Breast epithelium (tissue), 4 donors: ENCODE measurements around the gene C1QTNF1. TPM values are rescaled to one million over a fixed set of nuclear protein-coding genes. Genes with fewer than 3 reads are reported as not detected.

Experiments used
- DNase-seq, 2 donors: peaks; one replicate each; pipeline ENCODE4 v3.0.0-alpha.2; 2019; ENCODE audit warnings: low spot score in 2 of 2
- H3K27ac ChIP-seq, 2 donors: fragments of 200-600 bp; sonication (generic) in 1 of 2; one replicate each; pipeline ENCODE4 v1.5.1; 2016 to 2019; ENCODE audit warnings: mild to moderate bottlenecking in 1 of 2
- H3K27me3 ChIP-seq, 2 donors: fragments of 200-600 bp; sonication (generic) in 1 of 2; one replicate each; pipeline versions ENCODE4 v1.5.1 to v1.6.0; 2017 to 2019; ENCODE audit warnings: control low read depth in 1 of 2, mild to moderate bottlenecking in 1 of 2
- H3K36me3 ChIP-seq: fragments of 200-600 bp; one replicate; pipeline ENCODE4 v1.5.1; 2019
- H3K4me1 ChIP-seq, 2 donors: fragments of 200-600 bp; sonication (generic); one replicate each; pipeline ENCODE4 v1.5.1; 2016 to 2019; ENCODE audit warnings: control low read depth in 1 of 2
- H3K4me3 ChIP-seq, 3 donors: fragments of 200-600 bp; sonication (generic); 1 replicate in 2 of 3; 2 replicates in 1 of 3; pipeline ENCODE4 v1.5.1; 2016 to 2019; ENCODE audit warnings: mild to moderate bottlenecking in 3 of 3, moderate library complexity in 2 of 3
- H3K9me3 ChIP-seq, 2 donors: fragments of 200-600 bp; sonication (generic) in 1 of 2; one replicate each; pipeline ENCODE4 v1.5.1; 2016 to 2019; ENCODE audit warnings: control low read depth in 1 of 2
- POLR2A ChIP-seq: fragments of 450-650 bp; IDR thresholded peaks from one replicate; pipeline ENCODE4 v1.6.1; 2016; ENCODE audit warnings: antibody characterized with exemption, mild to moderate bottlenecking, moderate library complexity
- POLR2AphosphoS5 ChIP-seq, 3 donors: sonication (generic); formaldehyde crosslinking; IDR thresholded peaks; one replicate each; pipeline ENCODE4 v1.6.1; 2017; ENCODE audit warnings: antibody characterized with exemption in 3 of 3
- intact Hi-C: fragments of 100-400 bp; cut with DNase I; formaldehyde crosslinking; loops from one replicate; pipeline ENCODE4 v1.15.1; 2023; ENCODE audit warnings: low total_unique reads
- total RNA-seq, 3 donors: library from RNA; depleted of rRNA; stranded (reverse); fragments of >200 nt; gene quantifications; one replicate each; pipeline ENCODE4 v1.1.0, GENCODE V29; 2016
- TF ChIP-seq, protein P1 (sequence below), 3 donors: fragments of 450-650 bp; IDR thresholded peaks; one replicate each; pipeline ENCODE4 v1.5.1; 2016 to 2017; ENCODE audit warnings: antibody characterized with exemption in 3 of 3, mild to moderate bottlenecking in 3 of 3, moderate library complexity in 3 of 3

Gene C1QTNF1
- total RNA-seq, 3 donors from 2014 or later = 54.0 to 326 (median 61.9) TPM

DNA sequence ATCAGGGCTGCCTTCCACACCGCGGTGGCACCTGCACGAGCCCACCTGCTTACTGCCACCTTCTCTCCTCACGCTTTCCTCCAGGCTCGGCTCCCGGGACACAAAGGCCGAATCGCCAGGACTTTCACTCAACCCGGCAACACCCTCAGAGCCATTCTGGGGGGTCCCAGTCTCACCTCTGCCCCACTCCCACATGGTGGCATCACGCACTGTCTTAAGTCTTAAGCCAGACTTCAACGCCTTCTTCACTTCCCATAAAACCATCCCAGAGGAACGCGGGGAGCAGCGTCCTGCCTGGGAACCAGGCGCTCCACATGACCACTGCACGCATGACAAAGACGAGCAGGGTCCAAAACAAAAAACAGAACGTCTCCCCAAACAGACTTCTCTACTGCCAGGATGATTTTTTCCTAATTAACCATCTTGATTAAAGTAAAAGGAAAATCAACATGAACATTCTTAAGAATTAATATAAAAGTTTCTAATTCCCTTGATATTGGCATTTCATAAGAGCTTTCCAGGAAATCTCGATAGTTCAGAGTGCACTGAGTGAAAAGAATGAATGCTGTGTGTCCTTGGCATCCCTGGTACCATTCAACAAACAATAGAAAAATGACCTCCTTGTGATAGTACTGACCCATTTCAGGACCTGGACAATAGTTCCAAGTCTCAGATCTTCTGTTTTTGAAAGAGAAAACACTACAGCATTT, 17.0 kb upstream of the C1QTNF1 start:
- DNase-seq = peak in 1 of 2 donors; percentile 48
- Histone ChIP-seq H3K9me3 (no peaks in the 10 kb centered on the region), H3K36me3 (no peaks in the 10 kb centered on the region), H3K4me3 (no peak overlapping the region), H3K27ac (peak overlapping the region; percentile 89 to 96), H3K4me1 (peaks cover 17 to 21% of the 10 kb centered on the region in 2 donors), H3K27me3 (no peaks in the 10 kb centered on the region)
- TF ChIP-seq POLR2A (no peak), POLR2AphosphoS5 (IDR thresholded peaks at IDR 0.05) (no peak)
- TF ChIP-seq, protein P1, sequence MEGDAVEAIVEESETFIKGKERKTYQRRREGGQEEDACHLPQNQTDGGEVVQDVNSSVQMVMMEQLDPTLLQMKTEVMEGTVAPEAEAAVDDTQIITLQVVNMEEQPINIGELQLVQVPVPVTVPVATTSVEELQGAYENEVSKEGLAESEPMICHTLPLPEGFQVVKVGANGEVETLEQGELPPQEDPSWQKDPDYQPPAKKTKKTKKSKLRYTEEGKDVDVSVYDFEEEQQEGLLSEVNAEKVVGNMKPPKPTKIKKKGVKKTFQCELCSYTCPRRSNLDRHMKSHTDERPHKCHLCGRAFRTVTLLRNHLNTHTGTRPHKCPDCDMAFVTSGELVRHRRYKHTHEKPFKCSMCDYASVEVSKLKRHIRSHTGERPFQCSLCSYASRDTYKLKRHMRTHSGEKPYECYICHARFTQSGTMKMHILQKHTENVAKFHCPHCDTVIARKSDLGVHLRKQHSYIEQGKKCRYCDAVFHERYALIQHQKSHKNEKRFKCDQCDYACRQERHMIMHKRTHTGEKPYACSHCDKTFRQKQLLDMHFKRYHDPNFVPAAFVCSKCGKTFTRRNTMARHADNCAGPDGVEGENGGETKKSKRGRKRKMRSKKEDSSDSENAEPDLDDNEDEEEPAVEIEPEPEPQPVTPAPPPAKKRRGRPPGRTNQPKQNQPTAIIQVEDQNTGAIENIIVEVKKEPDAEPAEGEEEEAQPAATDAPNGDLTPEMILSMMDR (IDR thresholded peaks at IDR 0.05) = no peak
- intact Hi-C loops = no loop called here

DNA sequence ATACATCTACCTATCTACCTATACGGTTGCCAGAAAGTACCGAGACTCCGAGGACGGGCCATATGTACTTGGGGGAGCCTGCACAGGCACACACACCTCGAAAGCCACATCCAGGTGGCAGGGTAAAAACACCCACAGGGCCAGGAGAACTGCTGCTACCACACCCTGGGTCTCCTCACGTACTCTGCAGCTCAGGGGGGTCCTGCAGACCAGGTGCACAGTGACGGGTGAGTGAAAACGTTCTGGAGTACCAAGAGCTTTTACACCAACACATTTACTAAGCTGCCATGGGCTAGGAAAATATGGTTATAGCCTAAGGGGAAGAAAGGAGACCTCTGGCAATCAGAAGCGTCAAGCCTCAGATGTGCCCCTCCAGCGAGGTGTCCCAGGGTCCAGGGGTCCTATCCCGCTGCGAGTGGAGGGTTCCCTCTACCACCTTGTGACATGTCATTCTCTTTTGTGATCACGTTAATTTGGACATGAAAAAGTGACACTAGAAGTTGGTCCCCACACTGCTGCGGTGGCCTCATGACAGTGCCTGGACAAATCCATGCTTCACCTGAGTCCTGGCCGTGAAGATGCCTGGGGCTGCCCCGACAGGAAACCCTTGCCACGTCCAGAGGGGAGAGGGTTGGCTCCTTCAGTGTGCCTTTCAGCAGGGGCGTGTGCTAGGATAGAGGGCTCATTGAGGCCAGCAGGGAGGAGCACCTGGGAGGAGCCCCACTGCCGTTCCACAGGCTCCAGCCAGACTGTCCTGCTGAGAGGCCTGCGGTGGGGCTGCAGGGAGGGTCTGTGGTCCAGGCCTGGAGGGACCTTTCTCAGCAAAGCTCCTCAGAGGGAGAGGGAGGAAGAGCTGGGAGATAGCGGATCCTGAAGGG, 16.2 kb upstream of the C1QTNF1 start:
- TF ChIP-seq, protein P1 (IDR thresholded peaks at IDR 0.05) = no peak
- TF ChIP-seq POLR2AphosphoS5 (IDR thresholded peaks at IDR 0.05) (no peak), POLR2A (no peak)
- H3K4me1 ChIP-seq = peaks cover 17 to 21% of the 10 kb centered on the region in 2 donors
- no peaks in the 10 kb centered on the region for H3K27me3 ChIP-seq
- intact Hi-C loops = no loop called here
- H3K4me3 ChIP-seq = peak overlapping the region in 2 of 3 donors; percentile 97 to 100
- peak overlapping the region; percentile 48 to 96 for H3K27ac ChIP-seq
- no peaks in the 10 kb centered on the region for H3K9me3 ChIP-seq
- DNase-seq = peak in 1 of 2 donors; percentile 45
- H3K36me3 ChIP-seq = no peaks in the 10 kb centered on the region

DNA sequence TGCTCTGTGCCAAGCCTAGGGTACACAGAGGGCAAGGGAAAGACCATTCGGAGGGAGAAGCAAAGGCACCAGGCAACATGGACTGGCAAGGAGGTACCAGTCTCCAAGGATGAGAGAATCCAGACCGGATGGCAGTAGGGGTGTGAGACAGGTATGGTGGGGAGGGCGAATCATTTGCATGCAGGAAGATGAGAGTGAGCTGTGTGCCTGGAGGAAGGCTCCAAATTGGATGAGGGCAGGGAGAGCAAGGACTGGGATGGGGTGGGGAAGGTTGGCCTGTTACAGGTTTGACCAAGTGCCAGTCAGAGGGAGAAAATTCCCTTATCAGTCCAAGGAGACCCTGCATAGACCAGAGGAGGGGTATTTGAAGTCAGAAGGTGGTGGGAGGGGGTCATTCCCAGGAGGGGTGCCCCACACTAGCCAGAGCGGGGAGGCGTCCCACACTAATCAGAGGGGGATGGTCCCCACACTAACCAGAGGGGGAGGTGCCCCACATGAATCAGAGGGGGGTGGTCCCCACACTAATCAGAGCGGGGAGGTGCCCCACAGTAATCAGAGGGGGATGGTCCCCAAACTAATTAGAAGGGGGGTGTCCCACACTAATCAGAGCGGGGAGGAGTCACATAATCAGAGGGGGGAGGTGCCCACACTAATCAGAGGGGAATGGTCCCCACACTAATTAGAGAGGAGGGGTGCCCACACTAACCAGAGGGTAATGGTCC, 15.1 kb upstream of the C1QTNF1 start:
- TF ChIP-seq POLR2AphosphoS5 (IDR thresholded peaks at IDR 0.05) (no peak), POLR2A (no peak)
- TF ChIP-seq, protein P1 (IDR thresholded peaks at IDR 0.05) = no peak
- DNase-seq = peak in 1 of 2 donors; percentile 27
- peak overlapping the region; percentile 70 to 100 (median 97) for H3K4me3 ChIP-seq
- H3K36me3 ChIP-seq = no peaks in the 10 kb centered on the region
- peaks cover 17 to 21% of the 10 kb centered on the region in 2 donors for H3K4me1 ChIP-seq
- no peaks in the 10 kb centered on the region for H3K27me3 ChIP-seq
- H3K9me3 ChIP-seq = no peaks in the 10 kb centered on the region
- peak overlapping the region; percentile 96 to 100 for H3K27ac ChIP-seq
- intact Hi-C loops = no loop called here

DNA sequence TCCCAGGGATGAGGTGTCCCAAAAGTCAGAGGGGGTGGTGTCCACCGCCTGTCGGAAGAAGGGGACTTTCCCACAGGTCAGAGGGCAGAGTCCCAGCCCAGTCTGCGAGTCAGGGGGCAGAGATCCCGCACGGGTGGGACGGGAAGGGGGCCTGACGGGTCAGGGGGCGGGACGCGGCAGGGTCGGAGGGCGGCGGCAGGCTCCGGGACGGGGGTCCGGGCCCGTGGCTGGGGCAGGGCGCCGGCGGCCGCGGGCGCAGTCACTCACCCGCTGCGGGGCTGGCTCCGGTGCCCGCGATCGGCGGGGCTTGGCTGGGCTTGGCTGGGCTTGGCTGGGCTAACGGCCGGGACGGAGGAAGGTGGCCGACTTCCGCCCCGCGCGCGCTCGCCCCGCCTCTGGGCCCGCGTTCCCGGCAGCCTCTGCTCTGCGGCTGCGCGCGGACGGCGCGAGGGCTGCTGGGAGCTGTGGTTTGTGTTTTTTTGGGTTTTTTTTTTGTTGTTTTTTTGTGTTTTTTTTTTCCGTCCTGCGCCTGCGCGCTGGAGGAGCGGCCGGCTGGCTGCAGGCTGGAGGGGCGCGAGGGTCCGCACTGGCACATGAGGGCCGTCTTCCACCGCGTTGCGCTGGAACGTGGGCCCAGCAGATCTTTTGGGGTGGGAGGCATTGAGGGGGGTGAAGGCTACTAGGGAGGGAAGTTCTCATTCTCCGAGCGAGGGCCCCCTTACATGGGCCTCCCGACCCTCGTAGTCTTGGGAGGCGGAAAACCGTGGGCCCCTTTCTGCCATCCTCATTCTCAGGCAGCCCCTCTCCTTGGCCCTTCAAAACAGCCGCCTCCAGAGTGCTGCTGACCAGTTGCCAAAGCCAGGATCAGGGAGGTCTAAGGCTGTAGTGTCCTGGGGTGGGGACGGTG, 14.3 kb upstream of the C1QTNF1 start, which contains the start of gene CANT1:
TSS of gene CANT1 (minus strand) at position 368 of the 907 bp plus-strand sequence. CDS start 12,142 bp downstream, outside the sequence.
- peaks cover 17 to 21% of the 10 kb centered on the region in 2 donors for H3K4me1 ChIP-seq
- H3K27ac ChIP-seq = peak within 1 kb of the TSS; percentile 96 to 100
- TF ChIP-seq, protein P1 (IDR thresholded peaks at IDR 0.05) = no peak
- peak in 2 of 3 donors; percentile 25 to 73 for TF ChIP-seq POLR2AphosphoS5 (IDR thresholded peaks at IDR 0.05)
- peak; percentile 28 for TF ChIP-seq POLR2A
- H3K9me3 ChIP-seq = no peaks in the 10 kb centered on the region
- intact Hi-C loops = no loop called here
- H3K4me3 ChIP-seq = peak within 1 kb of the TSS; percentile 70 to 100 (median 97)
- H3K36me3 ChIP-seq = no peaks in the 10 kb centered on the region
- peak; percentile 62 to 72 for DNase-seq
- H3K27me3 ChIP-seq = no peaks in the 10 kb centered on the region
